Naive B cell (primary cell): Measurements from ENCODE around the gene MSH3. TPM values are rescaled to one million over a fixed set of nuclear protein-coding genes. Genes with fewer than 3 reads are reported as not detected.
"Not testable (repeated sequence)": the region's sequence is repeated elsewhere in the genome, so short reads cannot be mapped to it uniquely, and the experiment has no call there.

Experiments used
- ATAC-seq, 2 donors: fragments of 150-1000 bp; cut with Tn5 transposase; 2 replicates each; pipeline ENCODE4 v1.10.0; 2021; ENCODE audit warnings: low read depth in 2 of 2, mild to moderate bottlenecking in 2 of 2, moderate library complexity in 2 of 2
- DNase-seq: peaks from one replicate; pipeline ENCODE4 v3.0.0; 2022
- H3K27ac Mint-ChIP-seq, 6 donors: one replicate each; pipeline ENCODE4 v1.8.0; 2020 to 2022; ENCODE audit warnings: mild to moderate bottlenecking in 6 of 6, mixed read lengths in 6 of 6, moderate library complexity in 5 of 6, inconsistent platforms in 2 of 6
- H3K27me3 Mint-ChIP-seq, 3 donors: one replicate each; pipeline ENCODE4 v1.8.0; 2021 to 2022; ENCODE audit warnings: mixed read lengths in 3 of 3, mild to moderate bottlenecking in 1 of 3
- H3K36me3 Mint-ChIP-seq, 2 donors: one replicate each; pipeline ENCODE4 v1.8.0; 2020 to 2022; ENCODE audit warnings: mixed read lengths in 2 of 2, inconsistent platforms in 1 of 2, mild to moderate bottlenecking in 1 of 2
- H3K4me1 Mint-ChIP-seq, 3 donors: one replicate each; pipeline ENCODE4 v1.8.0; 2020 to 2022; ENCODE audit warnings: mixed read lengths in 3 of 3, inconsistent platforms in 1 of 3, mild to moderate bottlenecking in 1 of 3, moderate library complexity in 1 of 3
- H3K4me3 Mint-ChIP-seq, 8 donors: one replicate each; pipeline ENCODE4 v1.8.0; 2020 to 2022; ENCODE audit warnings: mild to moderate bottlenecking in 8 of 8, mixed read lengths in 8 of 8, moderate library complexity in 8 of 8, inconsistent platforms in 2 of 8
- H3K9me3 Mint-ChIP-seq, 7 donors: one replicate each; pipeline ENCODE4 v1.8.0; 2020 to 2022; ENCODE audit warnings: mixed read lengths in 7 of 7, mild to moderate bottlenecking in 5 of 7, inconsistent platforms in 2 of 7, moderate library complexity in 1 of 7
- polyA plus RNA-seq, 6 donors: library from polyadenylated mRNA; unstranded; fragments of 300-500 nt; fragmentation: Illumina TruSeq; gene quantifications; one replicate each; pipeline ENCODE4 v1.2.3, GENCODE V29; 2021; ENCODE audit warnings: low read depth in 6 of 6

The MSH3 gene
- polyA plus RNA-seq, 6 donors from 2014 or later = 12.4 to 14.8 (median 12.9) TPM

- H3K27me3 Mint-ChIP-seq = no peaks in the 10 kb centered on the region
- H3K27ac Mint-ChIP-seq = no peak overlapping the region
- no peak for DNase-seq
- H3K4me1 Mint-ChIP-seq = peaks cover 0 to 8% (median 0%) of the 10 kb centered on the region in 3 donors
- H3K9me3 Mint-ChIP-seq = peaks cover 0 to 2% (median 0%) of the 10 kb centered on the region in 7 donors
- peaks cover 37 to 52% of the 10 kb centered on the region in 2 donors for H3K36me3 Mint-ChIP-seq
- ATAC-seq = no peak
- H3K4me3 Mint-ChIP-seq = no peak overlapping the region
These were observed 211.1 kb downstream of the MSH3 start for GRCh38 chr5:80865551-80865950.

- Mint-ChIP-seq H3K4me1 (no peaks in the 10 kb centered on the region), H3K9me3 (peaks cover 0 to 2% (median 0%) of the 10 kb centered on the region in 7 donors), H3K36me3 (peaks cover 29 to 45% of the 10 kb centered on the region in 2 donors), H3K4me3 (no peak overlapping the region), H3K27ac (no peak overlapping the region), H3K27me3 (no peaks in the 10 kb centered on the region)
- DNase-seq (no peak), ATAC-seq (no peak)
These were observed 211.9 kb downstream of the MSH3 start for GRCh38 chr5:80866371-80866770.

- Mint-ChIP-seq H3K4me3 (no peak overlapping the region), H3K27ac (no peak overlapping the region), H3K36me3 (peaks cover 28 to 45% of the 10 kb centered on the region in 2 donors), H3K27me3 (no peaks in the 10 kb centered on the region), H3K9me3 (peaks cover 0 to 2% (median 0%) of the 10 kb centered on the region in 7 donors), H3K4me1 (no peaks in the 10 kb centered on the region)
- DNase-seq (no peak), ATAC-seq (no peak)
These were observed 212.8 kb downstream of the MSH3 start for GRCh38 chr5:80867233-80867632.

GRCh38 chr5:80870442-80870841 lies 216.0 kb downstream of the MSH3 start:
- DNase-seq (no peak), ATAC-seq (no peak)
- Mint-ChIP-seq H3K27me3 (no peaks in the 10 kb centered on the region), H3K27ac (no peak overlapping the region), H3K36me3 (peaks cover 36 to 48% of the 10 kb centered on the region in 2 donors), H3K4me1 (no peaks in the 10 kb centered on the region), H3K4me3 (no peak overlapping the region), H3K9me3 (peaks cover 0 to 2% (median 0%) of the 10 kb centered on the region in 7 donors)

GRCh38 chr5:80871541-80871961 lies 217.1 kb downstream of the MSH3 start:
- no peak overlapping the region for H3K27ac Mint-ChIP-seq
- H3K27me3 Mint-ChIP-seq = no peaks in the 10 kb centered on the region
- H3K4me3 Mint-ChIP-seq = no peak overlapping the region
- DNase-seq (no peak), ATAC-seq (no peak)
- H3K4me1 Mint-ChIP-seq = no peaks in the 10 kb centered on the region
- H3K9me3 Mint-ChIP-seq = no peaks in the 10 kb centered on the region
- peaks cover 30 to 40% of the 10 kb centered on the region in 2 donors for H3K36me3 Mint-ChIP-seq

GRCh38 chr5:80874162-80874561 lies 219.7 kb downstream of the MSH3 start:
- Mint-ChIP-seq H3K4me3 (no peak overlapping the region), H3K27ac (no peak overlapping the region), H3K9me3 (no peaks in the 10 kb centered on the region), H3K27me3 (no peaks in the 10 kb centered on the region), H3K4me1 (no peaks in the 10 kb centered on the region), H3K36me3 (peaks cover 24 to 37% of the 10 kb centered on the region in 2 donors)
- DNase-seq (no peak), ATAC-seq (no peak)

- H3K4me1 Mint-ChIP-seq = no peaks in the 10 kb centered on the region
- no peak overlapping the region for H3K4me3 Mint-ChIP-seq
- no peaks in the 10 kb centered on the region for H3K27me3 Mint-ChIP-seq
- no peak for ATAC-seq
- H3K9me3 Mint-ChIP-seq = no peaks in the 10 kb centered on the region
- no peak for DNase-seq
- peaks cover 35 to 52% of the 10 kb centered on the region in 2 donors for H3K36me3 Mint-ChIP-seq
- no peak overlapping the region for H3K27ac Mint-ChIP-seq
These were observed 223.1 kb downstream of the MSH3 start for GRCh38 chr5:80877592-80877991.

- no peaks in the 10 kb centered on the region for H3K27me3 Mint-ChIP-seq
- H3K4me1 Mint-ChIP-seq = peaks cover 0 to 5% (median 0%) of the 10 kb centered on the region in 3 donors
- H3K27ac Mint-ChIP-seq = no peak overlapping the region
- H3K4me3 Mint-ChIP-seq = no peak overlapping the region
- ATAC-seq (no peak), DNase-seq (no peak)
- no peaks in the 10 kb centered on the region for H3K9me3 Mint-ChIP-seq
- H3K36me3 Mint-ChIP-seq = peaks cover 27 to 35% of the 10 kb centered on the region in 2 donors
These were observed 227.3 kb downstream of the MSH3 start for GRCh38 chr5:80881726-80882125.

- not testable (repeated sequence) for H3K27me3 Mint-ChIP-seq, H3K9me3 Mint-ChIP-seq, DNase-seq, H3K27ac Mint-ChIP-seq, H3K4me3 Mint-ChIP-seq, ATAC-seq, H3K4me1 Mint-ChIP-seq
- peaks cover 15 to 19% of the 10 kb centered on the region in 2 donors for H3K36me3 Mint-ChIP-seq
These were observed 228.9 kb downstream of the MSH3 start for GRCh38 chr5:80883390-80883789.

- no peak for DNase-seq
- no peaks in the 10 kb centered on the region for H3K27me3 Mint-ChIP-seq
- H3K9me3 Mint-ChIP-seq = peaks cover 0 to 2% (median 0%) of the 10 kb centered on the region in 7 donors
- no peak overlapping the region for H3K4me3 Mint-ChIP-seq
- peak overlapping the region in 1 of 6 donors; percentile 10 for H3K27ac Mint-ChIP-seq
- ATAC-seq = no peak
- H3K4me1 Mint-ChIP-seq = peaks cover 0 to 5% (median 0%) of the 10 kb centered on the region in 3 donors
- peaks cover 15 to 19% of the 10 kb centered on the region in 2 donors for H3K36me3 Mint-ChIP-seq
These were observed 229.8 kb downstream of the MSH3 start for GRCh38 chr5:80884086-80884813.

- peaks cover 15 to 18% of the 10 kb centered on the region in 2 donors for H3K36me3 Mint-ChIP-seq
- H3K27ac Mint-ChIP-seq = peak overlapping the region in 3 of 6 donors; percentile 10 to 24 (median 11)
- no peaks in the 10 kb centered on the region for H3K27me3 Mint-ChIP-seq
- H3K4me3 Mint-ChIP-seq = no peak overlapping the region
- H3K4me1 Mint-ChIP-seq = peaks cover 0 to 5% (median 0%) of the 10 kb centered on the region in 3 donors
- ATAC-seq = no peak
- no peak for DNase-seq
- peaks cover 0 to 2% (median 0%) of the 10 kb centered on the region in 7 donors for H3K9me3 Mint-ChIP-seq
These were observed 230.5 kb downstream of the MSH3 start for GRCh38 chr5:80884929-80885328.

- Mint-ChIP-seq H3K4me1 (peaks cover 0 to 5% (median 0%) of the 10 kb centered on the region in 3 donors), H3K36me3 (peaks cover 14 to 16% of the 10 kb centered on the region in 2 donors), H3K27me3 (no peaks in the 10 kb centered on the region), H3K9me3 (peaks cover 0 to 2% (median 0%) of the 10 kb centered on the region in 7 donors), H3K4me3 (no peak overlapping the region), H3K27ac (peak overlapping the region in 1 of 6 donors; percentile 22)
- ATAC-seq = no peak
- DNase-seq = no peak
These were observed 231.0 kb downstream of the MSH3 start for GRCh38 chr5:80885396-80886000.

GRCh38 chr5:80894083-80894482 lies 239.6 kb downstream of the MSH3 start:
- H3K4me3 Mint-ChIP-seq = no peak overlapping the region
- peaks cover 5 to 15% of the 10 kb centered on the region in 2 donors for H3K36me3 Mint-ChIP-seq
- H3K9me3 Mint-ChIP-seq = peaks cover 0 to 5% (median under 1%) of the 10 kb centered on the region in 7 donors
- H3K27ac Mint-ChIP-seq = no peak overlapping the region
- H3K4me1 Mint-ChIP-seq = no peaks in the 10 kb centered on the region
- no peak for DNase-seq
- H3K27me3 Mint-ChIP-seq = no peaks in the 10 kb centered on the region
- no peak for ATAC-seq

GRCh38 chr5:80895523-80895922 lies 241.1 kb downstream of the MSH3 start:
- H3K27ac Mint-ChIP-seq = no peak overlapping the region
- no peak overlapping the region for H3K4me3 Mint-ChIP-seq
- H3K27me3 Mint-ChIP-seq = no peaks in the 10 kb centered on the region
- peaks cover 10 to 17% of the 10 kb centered on the region in 2 donors for H3K36me3 Mint-ChIP-seq
- H3K4me1 Mint-ChIP-seq = no peaks in the 10 kb centered on the region
- no peak for ATAC-seq
- H3K9me3 Mint-ChIP-seq = peaks cover 0 to 10% (median 5%) of the 10 kb centered on the region in 7 donors
- DNase-seq = no peak
